WTC11 (cell line): ENCODE results near the gene CACNA2D3. TPM values are rescaled to one million over a fixed set of nuclear protein-coding genes. Genes with fewer than 3 reads are reported as not detected.

Source experiments
- ATAC-seq: fragments of 200-7000 bp; cut with Tn5 transposase; 2 replicates; pipeline ENCODE4 v1.10.0; 2021; ENCODE audit warnings: mild to moderate bottlenecking, moderate library complexity
- CTCF ChIA-PET: fragments of 300-600 bp; sonication (Branson Sonifier 250); formaldehyde crosslinking; loops from one replicate; lab custom pipeline; 2021; ENCODE audit warnings: antibody characterized with exemption; lab: Charles Lee
- POLR2A ChIA-PET: fragments of 350-600 bp; sonication (Branson Sonifier 250); formaldehyde crosslinking; loops from one replicate; lab custom pipeline; 2021; ENCODE audit warnings: antibody characterized with exemption; lab: Charles Lee
- DNase-seq: peaks from one replicate; pipeline ENCODE4 v3.0.0; 2021; ENCODE audit warnings: low spot score
- H3K27ac Mint-ChIP-seq: 2 replicates; pipeline ENCODE4 v1.8.0; 2021; ENCODE audit warnings: mixed read lengths
- H3K27me3 Mint-ChIP-seq: 2 replicates; pipeline ENCODE4 v1.8.0; 2021; ENCODE audit warnings: low read depth, mild to moderate bottlenecking, moderate library complexity, mixed read lengths
- H3K36me3 Mint-ChIP-seq: 2 replicates; pipeline ENCODE4 v1.8.0; 2021; ENCODE audit warnings: mixed read lengths
- H3K4me1 Mint-ChIP-seq: 2 replicates; pipeline ENCODE4 v1.8.0; 2022; ENCODE audit warnings: mixed read lengths
- H3K4me3 Mint-ChIP-seq: 2 replicates; pipeline ENCODE4 v1.8.0; 2021; ENCODE audit warnings: mild to moderate bottlenecking, moderate library complexity, mixed read lengths
- H3K9me3 Mint-ChIP-seq: 2 replicates; pipeline ENCODE4 v1.8.0; 2021; ENCODE audit warnings: mixed read lengths
- ATF3 ChIP-seq: sonication (generic); formaldehyde crosslinking; conservative IDR thresholded peaks from 2 replicates; pipeline ENCODE4 v1.8.1; 2022; ENCODE audit warnings: mild to moderate bottlenecking, missing genetic modification reagents
- E2F1 ChIP-seq: sonication (generic); formaldehyde crosslinking; IDR thresholded peaks from 2 replicates; pipeline ENCODE4 v1.8.0; 2022; ENCODE audit warnings: mild to moderate bottlenecking, missing genetic modification reagents
- JAZF1 ChIP-seq: fragments of 250-450 bp; sonication (Bioruptor Pico); IDR thresholded peaks from 2 replicates; pipeline ENCODE4 v1.9.0; 2021; ENCODE audit warnings: moderate library complexity, mild to moderate bottlenecking, inconsistent platforms
- MAX ChIP-seq: sonication (generic); formaldehyde crosslinking; IDR thresholded peaks from 2 replicates; pipeline ENCODE4 v1.8.0; 2022; ENCODE audit warnings: mild to moderate bottlenecking, missing genetic modification reagents
- NFATC4 ChIP-seq: fragments of 250-450 bp; sonication (Bioruptor Pico); IDR thresholded peaks from 2 replicates; pipeline ENCODE4 v1.9.0; 2021; ENCODE audit warnings: mild to moderate bottlenecking
- NR1H2 ChIP-seq: sonication (generic); formaldehyde crosslinking; IDR thresholded peaks from 2 replicates; pipeline ENCODE4 v1.9.0; 2021; ENCODE audit warnings: mild to moderate bottlenecking, moderate library complexity, missing genetic modification reagents
- SMAD4 ChIP-seq: sonication (generic); formaldehyde crosslinking; IDR thresholded peaks from 2 replicates; pipeline ENCODE4 v1.8.0; 2022; ENCODE audit warnings: mild to moderate bottlenecking, missing genetic modification reagents
- STAT6 ChIP-seq: sonication (generic); formaldehyde crosslinking; conservative IDR thresholded peaks from 2 replicates; pipeline ENCODE4 v1.8.1; 2023; ENCODE audit warnings: mild to moderate bottlenecking, low read depth, missing genetic modification reagents, moderate library complexity
- TCF7 ChIP-seq: sonication (generic); formaldehyde crosslinking; IDR thresholded peaks from 2 replicates; pipeline ENCODE4 v1.8.0; 2022; ENCODE audit warnings: mild to moderate bottlenecking, low read depth, missing genetic modification reagents, moderate library complexity
- TEAD1 ChIP-seq: sonication (generic); formaldehyde crosslinking; IDR thresholded peaks from 2 replicates; pipeline ENCODE4 v1.8.0; 2022; ENCODE audit warnings: mild to moderate bottlenecking, missing genetic modification reagents
- USF1 ChIP-seq: sonication (generic); formaldehyde crosslinking; IDR thresholded peaks from 2 replicates; pipeline ENCODE4 v1.8.0; 2022; ENCODE audit warnings: mild to moderate bottlenecking, missing genetic modification reagents
- ZNF396 ChIP-seq: fragments of 250-450 bp; sonication (Bioruptor Pico); IDR thresholded peaks from 2 replicates; pipeline ENCODE4 v1.8.0; 2021; ENCODE audit warnings: mild to moderate bottlenecking, moderate library complexity, borderline replicate concordance
- total RNA-seq: library from RNA; stranded (reverse); gene quantifications from 3 replicates; pipeline ENCODE4 v1.2.3, GENCODE V29; 2021
- TF ChIP-seq, protein P1 (sequence below): sonication (generic); formaldehyde crosslinking; IDR thresholded peaks from 2 replicates; pipeline ENCODE4 v1.8.0; 2023; ENCODE audit warnings: mild to moderate bottlenecking, missing genetic modification reagents
- TF ChIP-seq, protein P2 (sequence below): fragments of 250-450 bp; sonication (Bioruptor Pico); IDR thresholded peaks from 2 replicates; pipeline ENCODE4 v1.9.0; 2021; ENCODE audit warnings: moderate library complexity, mild to moderate bottlenecking, inconsistent platforms, borderline replicate concordance

Gene CACNA2D3
- total RNA-seq, 1 experiment from 2014 or later, result 5.0 TPM

DNA sequence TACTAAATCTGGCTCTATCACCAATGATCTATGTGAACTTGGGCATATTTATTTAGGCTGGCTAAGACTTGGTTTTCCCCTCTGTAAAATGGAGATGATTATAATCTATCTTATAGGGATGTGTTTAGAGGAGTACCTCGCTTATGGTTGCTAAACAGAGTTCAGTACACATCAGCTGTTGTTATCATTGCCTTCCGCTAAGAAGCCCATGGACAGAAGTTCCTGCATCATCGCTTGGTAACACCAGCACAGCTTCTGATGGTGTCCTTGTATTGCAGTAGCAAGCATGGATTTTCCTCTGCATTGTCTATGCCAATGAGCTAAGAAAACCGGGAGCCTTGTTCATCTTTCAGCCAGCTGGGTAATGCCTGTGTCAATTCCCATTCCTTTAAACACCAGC, 878.6 kb downstream of the CACNA2D3 start:
- no peak overlapping the region for H3K4me3 Mint-ChIP-seq
- ChIA-PET POLR2A (no interaction called here), CTCF (interaction anchor here (1.1 to 1.7 kb wide), 4 partner anchors 15 to 170 kb away, joined by 3 to 4 read pairs (median 4); no protein-coding TSS in a partner anchor)
- DNase-seq (no peak), ATAC-seq (no peak)
- no peak overlapping the region for H3K27ac Mint-ChIP-seq
- H3K36me3 Mint-ChIP-seq, result peaks cover 6% of the 10 kb centered on the region; the same call in 1 of the 2 replicates
- H3K9me3 Mint-ChIP-seq, result peaks cover 5% of the 10 kb centered on the region; the same call in 1 of the 2 replicates
- no peaks in the 10 kb centered on the region for H3K27me3 Mint-ChIP-seq
- peaks cover 23% of the 10 kb centered on the region for H3K4me1 Mint-ChIP-seq
- no peak for TF ChIP-seq ZNF396 (CRISPR knock-in tag)
- TF ChIP-seq, protein P1, sequence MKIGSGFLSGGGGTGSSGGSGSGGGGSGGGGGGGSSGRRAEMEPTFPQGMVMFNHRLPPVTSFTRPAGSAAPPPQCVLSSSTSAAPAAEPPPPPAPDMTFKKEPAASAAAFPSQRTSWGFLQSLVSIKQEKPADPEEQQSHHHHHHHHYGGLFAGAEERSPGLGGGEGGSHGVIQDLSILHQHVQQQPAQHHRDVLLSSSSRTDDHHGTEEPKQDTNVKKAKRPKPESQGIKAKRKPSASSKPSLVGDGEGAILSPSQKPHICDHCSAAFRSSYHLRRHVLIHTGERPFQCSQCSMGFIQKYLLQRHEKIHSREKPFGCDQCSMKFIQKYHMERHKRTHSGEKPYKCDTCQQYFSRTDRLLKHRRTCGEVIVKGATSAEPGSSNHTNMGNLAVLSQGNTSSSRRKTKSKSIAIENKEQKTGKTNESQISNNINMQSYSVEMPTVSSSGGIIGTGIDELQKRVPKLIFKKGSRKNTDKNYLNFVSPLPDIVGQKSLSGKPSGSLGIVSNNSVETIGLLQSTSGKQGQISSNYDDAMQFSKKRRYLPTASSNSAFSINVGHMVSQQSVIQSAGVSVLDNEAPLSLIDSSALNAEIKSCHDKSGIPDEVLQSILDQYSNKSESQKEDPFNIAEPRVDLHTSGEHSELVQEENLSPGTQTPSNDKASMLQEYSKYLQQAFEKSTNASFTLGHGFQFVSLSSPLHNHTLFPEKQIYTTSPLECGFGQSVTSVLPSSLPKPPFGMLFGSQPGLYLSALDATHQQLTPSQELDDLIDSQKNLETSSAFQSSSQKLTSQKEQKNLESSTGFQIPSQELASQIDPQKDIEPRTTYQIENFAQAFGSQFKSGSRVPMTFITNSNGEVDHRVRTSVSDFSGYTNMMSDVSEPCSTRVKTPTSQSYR, result no peak
- TF ChIP-seq TEAD1 (CRISPR knock-in tag), result no peak
- no peak for TF ChIP-seq STAT6 (CRISPR knock-in tag)
- TF ChIP-seq, protein P2, sequence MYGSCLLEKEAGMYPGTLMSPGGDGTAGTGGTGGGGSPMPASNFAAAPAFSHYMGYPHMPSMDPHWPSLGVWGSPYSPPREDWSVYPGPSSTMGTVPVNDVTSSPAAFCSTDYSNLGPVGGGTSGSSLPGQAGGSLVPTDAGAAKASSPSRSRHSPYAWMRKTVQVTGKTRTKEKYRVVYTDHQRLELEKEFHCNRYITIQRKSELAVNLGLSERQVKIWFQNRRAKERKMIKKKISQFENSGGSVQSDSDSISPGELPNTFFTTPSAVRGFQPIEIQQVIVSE (CRISPR knock-in tag), result no peak
- TF ChIP-seq ATF3 (CRISPR knock-in tag), result no peak
- TF ChIP-seq SMAD4 (CRISPR knock-in tag), result no peak
- TF ChIP-seq E2F1 (CRISPR knock-in tag), result no peak
- TF ChIP-seq MAX (CRISPR knock-in tag), result no peak
- no peak for TF ChIP-seq USF1 (CRISPR knock-in tag)
- no peak for TF ChIP-seq NR1H2 (CRISPR knock-in tag)
- no peak for TF ChIP-seq TCF7 (CRISPR knock-in tag)

GRCh38 chr3:55002416-55002930, 880.1 kb downstream of the CACNA2D3 start:
- DNase-seq (no peak), ATAC-seq (no peak)
- H3K4me1 Mint-ChIP-seq, result peaks cover 34% of the 10 kb centered on the region
- POLR2A ChIA-PET, result no interaction called here
- CTCF ChIA-PET, result no interaction called here
- no peak overlapping the region for H3K27ac Mint-ChIP-seq
- no peaks in the 10 kb centered on the region for H3K27me3 Mint-ChIP-seq
- H3K4me3 Mint-ChIP-seq, result no peak overlapping the region
- no peaks in the 10 kb centered on the region for H3K36me3 Mint-ChIP-seq
- TF ChIP-seq NFATC4 (CRISPR knock-in tag) (no peak), JAZF1 (CRISPR knock-in tag) (no peak)
- no peaks in the 10 kb centered on the region for H3K9me3 Mint-ChIP-seq
